ENCODE measurements around the gene ATP2A3. TPM values are rescaled to one million over a fixed set of nuclear protein-coding genes. Genes with fewer than 3 reads are reported as not detected.

ATP2A3 gene
- total RNA-seq, 1 experiment from 2014 or later: 4.5 TPM

GRCh38 chr17:4001048-4001590 lies 36.9 kb upstream of the ATP2A3 start:
- H3K36me3 Mint-ChIP-seq (ENCODE audit: insufficient read depth, unreplicated experiment): peaks cover 14% of the 10 kb centered on the region
- H3K4me3 Mint-ChIP-seq (ENCODE audit: low read depth, unreplicated experiment): no peak overlapping the region
- CTCF ChIA-PET: no interaction called here
- BruUV-seq (replicated peaks): no TSS peak
- TF ChIP-seq CTCF (IDR thresholded peaks at IDR 0.05; ENCODE audit: unreplicated experiment): no peak
- H3K27ac Mint-ChIP-seq (ENCODE audit: unreplicated experiment): no peak overlapping the region
- intact Hi-C loops (cut with micrococcal nuclease; ENCODE audit: unreplicated experiment): no loop called here
- no peaks in the 10 kb centered on the region for H3K9me3 Mint-ChIP-seq (ENCODE audit: low read depth, unreplicated experiment)
- H3K27me3 Mint-ChIP-seq (ENCODE audit: unreplicated experiment): no peaks in the 10 kb centered on the region
- H3K4me1 Mint-ChIP-seq (ENCODE audit: low read depth, unreplicated experiment): peaks cover 10% of the 10 kb centered on the region
- no peak for DNase-seq

GRCh38 chr17:3998436-3998835 lies 34.2 kb upstream of the ATP2A3 start:
- no peak for DNase-seq
- no peaks in the 10 kb centered on the region for H3K27me3 Mint-ChIP-seq (ENCODE audit: unreplicated experiment)
- H3K4me1 Mint-ChIP-seq (ENCODE audit: low read depth, unreplicated experiment): peaks cover 5% of the 10 kb centered on the region
- TF ChIP-seq CTCF (IDR thresholded peaks at IDR 0.05; ENCODE audit: unreplicated experiment): no peak
- no peak overlapping the region for H3K27ac Mint-ChIP-seq (ENCODE audit: unreplicated experiment)
- CTCF ChIA-PET: no interaction called here
- H3K4me3 Mint-ChIP-seq (ENCODE audit: low read depth, unreplicated experiment): no peak overlapping the region
- intact Hi-C loops (cut with micrococcal nuclease; ENCODE audit: unreplicated experiment): no loop called here
- no TSS peak for BruUV-seq (replicated peaks)
- H3K36me3 Mint-ChIP-seq (ENCODE audit: insufficient read depth, unreplicated experiment): peaks cover 8% of the 10 kb centered on the region
- no peaks in the 10 kb centered on the region for H3K9me3 Mint-ChIP-seq (ENCODE audit: low read depth, unreplicated experiment)

GRCh38 chr17:3995067-3995466 lies 30.8 kb upstream of the ATP2A3 start:
- H3K27me3 Mint-ChIP-seq (ENCODE audit: unreplicated experiment): peaks cover 13% of the 10 kb centered on the region
- no peaks in the 10 kb centered on the region for H3K9me3 Mint-ChIP-seq (ENCODE audit: low read depth, unreplicated experiment)
- BruUV-seq (replicated peaks): no TSS peak
- H3K4me1 Mint-ChIP-seq (ENCODE audit: low read depth, unreplicated experiment): peaks cover 10% of the 10 kb centered on the region
- no peak for DNase-seq
- CTCF ChIA-PET: no interaction called here
- no peak for TF ChIP-seq CTCF (IDR thresholded peaks at IDR 0.05; ENCODE audit: unreplicated experiment)
- intact Hi-C loops (cut with micrococcal nuclease; ENCODE audit: unreplicated experiment): no loop called here
- no peak overlapping the region for H3K27ac Mint-ChIP-seq (ENCODE audit: unreplicated experiment)
- H3K36me3 Mint-ChIP-seq (ENCODE audit: insufficient read depth, unreplicated experiment): peaks cover 6% of the 10 kb centered on the region
- H3K4me3 Mint-ChIP-seq (ENCODE audit: low read depth, unreplicated experiment): no peak overlapping the region

- H3K9me3 Mint-ChIP-seq (ENCODE audit: low read depth, unreplicated experiment): no peaks in the 10 kb centered on the region
- peaks cover 6% of the 10 kb centered on the region for H3K36me3 Mint-ChIP-seq (ENCODE audit: insufficient read depth, unreplicated experiment)
- no peak overlapping the region for H3K4me3 Mint-ChIP-seq (ENCODE audit: low read depth, unreplicated experiment)
- H3K4me1 Mint-ChIP-seq (ENCODE audit: low read depth, unreplicated experiment): peaks cover 10% of the 10 kb centered on the region
- intact Hi-C loops (cut with micrococcal nuclease; ENCODE audit: unreplicated experiment): no loop called here
- no peak overlapping the region for H3K27ac Mint-ChIP-seq (ENCODE audit: unreplicated experiment)
- TF ChIP-seq CTCF (IDR thresholded peaks at IDR 0.05; ENCODE audit: unreplicated experiment): no peak
- CTCF ChIA-PET: no interaction called here
- no peak for DNase-seq
- BruUV-seq (replicated peaks): no TSS peak
- H3K27me3 Mint-ChIP-seq (ENCODE audit: unreplicated experiment): peaks cover 13% of the 10 kb centered on the region
These were observed 30.0 kb upstream of the ATP2A3 start for GRCh38 chr17:3994221-3994576.
